ENCODE results near the gene NKD1. TPM values are rescaled to one million over a fixed set of nuclear protein-coding genes. Genes with fewer than 3 reads are reported as not detected.

The NKD1 gene
- total RNA-seq, 1 experiment from 2014 or later, result 14.2 TPM

DNA sequence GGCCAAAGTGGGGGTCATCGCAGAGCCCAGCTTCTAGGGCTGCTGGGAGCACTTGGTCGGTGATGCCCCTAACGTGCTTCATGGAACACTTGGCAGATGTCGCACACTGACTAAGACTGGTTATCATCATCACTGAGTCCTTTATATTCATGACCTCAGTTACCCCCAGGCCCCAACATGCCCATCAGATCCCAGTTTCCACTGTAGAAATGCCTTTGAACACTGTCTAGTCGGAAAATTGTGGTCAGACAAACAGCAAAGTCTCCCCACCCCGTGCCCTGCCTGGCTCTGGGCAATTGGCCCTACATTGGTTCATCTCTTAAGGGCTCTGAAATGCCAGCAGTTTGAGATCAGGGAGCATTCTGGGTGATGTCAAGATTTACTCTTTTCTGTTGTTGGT is 51.3 kb downstream of the NKD1 start:
- peak; percentile 98 for DNase-seq (ENCODE audit: low read depth)

DNA sequence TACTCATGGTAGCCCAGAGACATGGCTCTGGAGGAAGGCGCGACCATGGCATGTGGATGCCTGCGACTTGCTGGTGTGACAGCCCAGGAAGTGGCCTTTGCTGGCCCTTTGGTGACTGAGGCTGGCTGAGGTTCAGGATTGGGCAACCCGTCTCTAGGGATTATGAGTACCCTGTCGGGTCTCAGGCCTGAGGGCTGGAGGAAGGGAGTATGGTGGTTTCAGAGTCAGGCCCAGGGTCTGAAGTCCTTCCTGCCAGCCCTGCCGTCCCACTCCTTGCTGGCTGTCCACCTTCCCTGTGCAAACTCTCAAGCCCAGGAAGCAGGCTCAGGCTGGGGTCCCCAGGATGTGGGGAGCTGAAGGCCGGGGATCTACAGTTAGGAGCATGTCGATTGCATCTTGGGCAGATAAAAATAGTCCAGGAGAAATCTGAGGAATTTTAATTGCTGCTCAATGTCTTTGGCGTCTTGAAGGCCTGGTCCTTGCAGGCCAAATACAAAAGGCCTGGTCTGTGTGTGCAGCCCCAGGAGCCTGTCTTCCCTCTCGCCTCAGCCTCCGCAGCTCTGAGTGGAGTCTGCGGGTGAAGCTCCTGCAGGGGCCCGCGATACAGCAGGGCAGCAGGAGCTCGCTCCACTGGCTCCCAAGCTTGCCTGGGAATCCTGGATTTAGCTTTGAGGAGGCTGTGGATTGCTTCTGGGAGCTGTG is 52.5 kb downstream of the NKD1 start:
- DNase-seq (ENCODE audit: low read depth), result peak; percentile 86

DNA sequence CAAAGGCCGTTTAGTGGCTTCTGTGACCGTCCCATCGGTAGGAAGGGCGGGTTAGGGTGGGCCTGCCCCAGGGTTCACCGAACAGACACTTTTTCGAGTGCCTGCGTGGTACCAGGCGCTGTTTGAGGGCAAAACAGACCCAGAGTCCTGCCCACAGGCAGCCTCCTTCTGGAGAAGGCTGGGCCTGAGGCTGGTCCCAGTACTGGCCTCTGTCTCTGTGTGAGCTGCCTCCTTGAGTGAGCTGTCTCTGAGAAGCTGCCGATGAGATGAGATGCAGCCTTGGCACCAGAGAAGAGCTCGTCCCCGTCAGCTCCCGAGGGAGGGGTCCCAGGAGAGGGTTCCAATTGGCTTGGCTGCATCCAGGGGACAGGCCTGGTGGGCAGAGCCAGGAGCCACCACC is 53.1 kb downstream of the NKD1 start:
- DNase-seq (ENCODE audit: low read depth), result no peak

DNA sequence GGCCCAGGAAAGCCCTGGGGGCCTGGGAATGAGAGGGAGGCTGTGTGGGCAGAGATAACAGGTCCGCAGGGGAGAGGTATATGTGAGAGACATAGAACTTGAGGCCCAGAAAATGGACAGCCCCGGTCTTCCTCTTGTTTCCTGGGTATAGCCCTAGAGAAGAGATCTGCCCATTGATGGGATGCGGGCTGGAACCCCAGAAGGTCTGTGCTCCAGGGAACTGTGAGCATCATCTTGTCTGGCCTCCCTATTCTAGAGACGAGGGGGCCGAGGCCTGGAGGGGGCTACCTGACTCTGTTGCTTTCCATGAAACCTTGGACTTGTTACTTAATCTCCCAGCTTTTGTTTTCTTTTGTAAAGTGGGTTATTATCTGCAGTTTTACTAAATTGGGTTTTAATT is 53.9 kb downstream of the NKD1 start:
- DNase-seq (ENCODE audit: low read depth), result no peak

DNA sequence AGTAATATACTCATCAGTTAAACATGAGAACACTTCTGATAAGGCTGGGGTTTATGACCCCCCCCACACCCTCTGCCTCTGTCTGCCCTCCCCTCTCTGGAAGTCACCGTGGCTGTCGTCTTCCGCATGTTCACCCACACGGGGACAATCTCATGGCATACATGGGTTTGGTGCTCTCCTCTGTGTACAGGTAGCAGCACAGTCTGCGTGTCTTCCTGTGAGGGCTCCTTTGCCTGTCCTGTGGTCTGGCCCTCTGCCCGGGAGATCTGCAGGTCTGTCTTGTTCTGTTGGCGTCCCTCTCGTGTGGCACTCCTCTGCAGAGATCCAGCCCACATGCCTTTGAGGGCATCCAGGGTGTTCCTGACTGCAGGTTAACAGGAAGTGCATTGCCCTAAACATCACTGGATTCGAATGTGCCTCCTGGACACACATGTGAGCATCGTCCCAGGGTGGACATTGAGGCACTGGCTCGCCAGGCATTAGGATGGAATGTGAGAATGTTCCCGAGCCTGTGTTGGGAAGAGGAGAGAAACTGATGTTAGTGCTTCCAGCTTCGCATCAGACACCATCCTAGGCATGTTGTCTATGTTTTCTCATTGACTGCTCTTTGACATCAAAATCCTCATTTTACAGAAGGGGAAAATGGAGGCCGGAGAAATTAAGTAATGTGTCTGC is 54.5 kb downstream of the NKD1 start:
- peak; percentile 75 for DNase-seq (ENCODE audit: low read depth)

DNA sequence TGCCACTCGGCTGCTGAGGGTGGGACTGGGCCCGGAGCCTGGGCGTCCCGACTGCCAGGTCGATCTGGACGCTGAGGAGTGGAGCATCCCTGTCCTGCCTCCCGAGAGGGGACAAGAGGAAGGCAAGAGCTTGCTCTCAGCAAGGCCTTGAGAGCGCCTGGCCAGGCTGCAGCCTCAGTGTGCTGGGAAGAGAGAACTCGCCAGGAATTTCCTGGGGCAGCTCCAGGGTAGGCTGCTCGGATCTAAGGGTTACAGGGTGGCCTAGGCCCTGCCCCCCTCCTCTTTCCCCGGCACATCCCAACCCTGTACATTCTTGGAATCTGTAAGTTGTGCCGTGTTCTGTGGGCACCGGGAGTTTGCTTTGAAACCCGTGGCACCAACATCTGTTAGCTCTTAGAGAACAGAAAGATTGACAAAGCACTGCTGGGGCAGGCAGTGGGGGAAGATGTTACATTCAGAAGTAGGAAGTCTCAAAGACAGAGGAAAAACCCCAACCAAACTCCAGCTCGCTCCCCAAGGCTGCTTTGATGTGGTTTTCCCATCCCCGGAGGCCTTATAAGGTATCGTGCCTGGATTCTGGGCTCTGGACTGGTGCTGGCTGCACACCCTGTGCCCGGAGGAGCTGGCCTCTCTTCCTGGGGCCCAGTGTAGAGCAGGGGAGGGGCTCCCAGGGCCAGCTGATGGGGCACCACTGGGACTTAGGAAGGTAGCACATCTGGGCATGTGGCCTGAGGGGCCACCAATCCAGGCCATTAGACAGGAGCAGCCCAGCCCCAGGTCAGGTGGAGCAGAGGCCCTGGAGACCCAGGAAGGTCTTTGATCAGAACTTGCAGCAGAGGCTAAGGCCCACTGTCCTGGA is 55.2 kb downstream of the NKD1 start:
- peak; percentile 100 for DNase-seq (ENCODE audit: low read depth)

DNA sequence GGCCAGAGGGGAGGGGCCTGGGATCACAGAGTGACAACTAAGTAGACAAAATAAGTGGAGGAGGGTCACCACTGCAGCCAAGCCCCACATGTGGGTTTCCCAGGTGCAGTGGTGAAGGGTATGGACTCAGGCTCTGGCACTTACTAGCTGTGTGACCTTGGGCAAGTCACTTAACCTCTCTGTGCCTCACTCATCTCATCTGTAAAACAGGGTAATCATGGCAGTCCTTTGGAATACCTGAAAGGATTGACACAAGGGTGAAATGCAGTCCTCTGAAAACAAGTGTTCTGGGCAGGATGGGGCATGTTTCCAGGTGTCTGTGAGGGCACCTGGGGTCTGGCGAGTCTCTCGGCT is 55.8 kb downstream of the NKD1 start:
- DNase-seq (ENCODE audit: low read depth), result no peak

DNA sequence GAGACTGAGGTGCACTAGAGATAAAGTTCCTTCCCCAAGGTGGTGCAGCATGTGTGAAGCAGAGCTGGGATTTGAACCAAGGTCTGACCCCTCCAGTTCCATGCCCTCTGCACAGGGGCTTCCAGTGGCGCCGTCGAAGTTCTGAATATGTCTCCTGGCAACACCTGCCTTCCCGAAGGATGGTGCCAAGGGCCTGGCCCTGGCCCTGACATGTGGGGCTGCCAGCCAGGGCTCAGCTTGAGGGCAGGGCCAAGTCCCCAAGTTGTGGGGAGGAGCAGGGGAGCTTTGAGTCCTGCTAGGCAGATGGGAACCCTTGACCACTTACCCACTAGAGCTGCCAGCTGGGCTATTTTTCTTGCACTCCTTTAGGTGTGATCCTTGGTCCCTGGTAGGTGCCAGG is 56.4 kb downstream of the NKD1 start:
- DNase-seq (ENCODE audit: low read depth), result no peak

DNA sequence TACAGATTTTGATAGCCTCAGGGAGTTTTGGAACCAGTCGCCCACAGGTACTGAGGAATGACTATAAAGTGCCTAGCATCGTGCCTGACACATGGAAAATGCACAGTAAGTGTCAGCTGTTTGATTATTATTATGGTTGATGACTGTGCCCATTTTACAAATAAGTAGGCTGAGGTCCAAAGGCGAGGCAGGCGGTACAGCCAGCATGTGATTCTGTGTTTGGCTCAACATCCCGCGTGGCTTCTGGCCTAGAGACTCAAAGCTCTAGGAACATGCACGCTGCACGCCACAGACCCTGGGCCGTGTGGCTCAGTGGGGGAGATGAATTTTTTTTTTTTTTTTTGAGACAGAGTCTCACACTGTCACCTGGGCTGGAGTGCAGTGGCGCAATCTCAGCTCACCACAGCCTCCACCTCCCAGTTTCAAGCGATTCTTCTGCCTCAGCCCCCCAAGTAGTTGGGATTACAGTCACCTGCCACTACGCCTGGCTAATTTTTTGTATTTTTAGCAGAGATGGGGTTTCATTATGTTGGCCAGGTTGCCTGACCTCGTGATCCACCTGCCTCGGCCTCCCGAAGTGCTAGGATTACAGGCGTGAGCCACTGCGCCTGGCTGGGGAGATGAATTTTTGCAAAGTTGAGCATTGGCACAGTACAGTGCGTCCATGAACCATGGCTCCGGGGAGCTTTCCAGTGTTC is 57.7 kb downstream of the NKD1 start:
- no peak for DNase-seq (ENCODE audit: low read depth)

DNA sequence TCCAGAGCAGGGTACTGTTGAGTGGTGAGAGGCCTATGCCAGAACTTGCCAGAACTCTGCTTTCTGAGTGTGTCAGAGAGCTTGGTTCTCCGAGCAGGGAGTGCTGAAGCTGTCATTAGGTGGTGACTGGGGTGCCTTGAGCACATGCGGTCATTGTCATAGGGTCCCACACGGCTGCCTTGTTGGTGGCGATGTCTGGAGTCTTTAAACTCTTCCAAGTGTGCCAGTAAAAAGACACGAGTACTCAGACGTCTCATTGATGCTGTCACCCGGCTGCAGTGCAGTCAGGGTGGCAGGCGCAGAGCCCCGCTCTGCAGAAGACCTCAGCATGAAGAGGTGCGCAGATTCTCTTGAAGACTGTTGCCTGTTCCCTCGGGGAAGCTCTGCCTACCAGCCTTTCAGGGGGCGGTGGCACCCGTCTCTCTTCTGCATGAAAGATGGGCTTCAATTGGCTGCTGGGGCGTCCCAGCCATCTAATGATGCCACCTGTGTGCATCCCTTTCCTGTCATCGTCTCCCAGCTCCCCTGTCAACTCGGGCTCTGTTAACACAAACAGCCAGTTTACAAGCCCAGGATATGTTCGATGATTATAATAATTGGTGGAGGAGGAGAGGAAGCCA is 58.3 kb downstream of the NKD1 start:
- DNase-seq (ENCODE audit: low read depth), result no peak

DNA sequence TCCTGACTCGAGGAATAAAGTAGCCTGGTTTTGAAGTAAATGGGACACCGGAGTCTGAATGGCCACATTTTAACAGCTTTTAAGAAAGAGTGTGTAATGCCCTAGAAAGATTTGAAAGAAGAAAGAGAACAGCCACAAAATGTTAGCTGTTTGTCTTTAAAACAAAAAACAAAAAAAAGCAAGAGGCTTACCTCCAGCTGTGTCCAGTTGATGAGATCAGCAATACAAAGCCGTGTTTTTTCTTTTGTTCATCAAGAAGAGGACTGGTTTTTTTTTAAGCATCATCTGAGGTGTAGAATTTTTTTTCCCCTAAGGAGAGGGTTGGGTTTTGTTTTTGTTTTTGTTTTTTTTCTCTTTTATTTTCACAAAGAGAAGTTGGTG is 58.8 kb downstream of the NKD1 start:
- DNase-seq (ENCODE audit: low read depth), result no peak

DNA sequence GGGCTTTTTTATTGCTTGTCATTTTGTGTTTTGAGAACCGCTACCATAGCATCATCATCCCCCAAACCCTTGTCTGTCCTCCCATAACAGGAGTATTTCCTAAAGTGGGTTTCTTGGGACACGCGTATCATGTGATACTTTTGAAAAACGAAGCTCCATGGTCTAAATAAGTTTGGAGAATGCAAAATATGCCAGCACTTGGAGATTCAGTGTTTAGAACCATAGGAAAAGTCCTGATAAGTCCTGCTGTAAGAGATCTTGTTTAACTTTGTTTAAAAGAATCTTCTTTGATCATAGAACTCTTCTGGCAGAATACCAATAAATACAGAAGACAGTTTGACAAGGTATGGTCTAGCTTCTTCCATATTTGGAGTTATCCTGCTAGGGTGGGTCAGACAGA is 59.3 kb downstream of the NKD1 start:
- no peak for DNase-seq (ENCODE audit: low read depth)

DNA sequence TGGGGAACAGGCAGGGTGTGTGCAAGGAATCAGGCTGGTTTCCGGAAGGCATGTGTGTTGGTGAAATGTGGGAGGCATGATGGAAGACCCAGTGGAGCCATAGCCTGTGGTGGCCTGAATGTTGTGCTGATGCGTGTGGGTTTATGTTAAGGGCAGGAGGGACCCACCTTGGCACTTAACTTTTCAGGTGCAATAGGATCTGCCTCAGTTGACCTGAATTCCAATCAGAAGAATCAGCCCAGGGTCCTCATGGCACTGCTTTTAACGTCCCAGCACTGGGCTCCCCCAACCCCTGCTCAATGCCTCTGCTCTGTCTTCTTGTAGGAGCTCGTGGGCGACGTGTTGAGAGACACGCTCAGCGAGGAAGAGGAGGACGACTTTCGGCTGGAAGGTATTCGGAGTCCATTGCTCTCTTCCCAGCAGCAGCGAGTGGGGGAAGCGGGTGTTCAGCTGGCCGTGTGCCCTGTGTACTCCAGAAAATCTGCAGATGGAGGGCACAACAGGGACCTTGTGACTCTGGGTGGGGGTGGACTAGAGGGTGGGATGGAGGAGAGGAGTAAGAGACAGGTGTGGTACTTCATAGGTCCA is 59.9 kb downstream of the NKD1 start:
- DNase-seq (ENCODE audit: low read depth), result no peak

DNA sequence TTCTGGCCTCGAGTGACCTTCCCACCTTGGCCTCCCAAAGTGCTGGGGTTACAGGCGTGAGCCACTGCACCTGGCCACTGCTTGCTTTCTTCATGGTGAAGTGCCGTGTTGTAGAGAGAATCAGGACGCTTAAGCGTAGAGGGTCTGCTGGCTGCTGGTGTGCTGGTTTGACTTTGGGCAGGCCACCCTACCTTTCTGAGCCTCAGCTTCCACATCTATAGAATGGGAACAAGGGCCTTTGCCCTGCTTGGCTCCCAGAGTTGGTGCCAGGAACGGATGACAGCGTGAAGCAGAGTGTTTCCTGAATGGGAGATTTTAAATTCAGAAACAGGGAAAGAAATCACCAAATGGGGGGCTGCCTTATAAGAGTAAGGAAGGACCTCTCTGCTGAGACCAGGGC is 60.9 kb downstream of the NKD1 start:
- no peak for DNase-seq (ENCODE audit: low read depth)

DNA sequence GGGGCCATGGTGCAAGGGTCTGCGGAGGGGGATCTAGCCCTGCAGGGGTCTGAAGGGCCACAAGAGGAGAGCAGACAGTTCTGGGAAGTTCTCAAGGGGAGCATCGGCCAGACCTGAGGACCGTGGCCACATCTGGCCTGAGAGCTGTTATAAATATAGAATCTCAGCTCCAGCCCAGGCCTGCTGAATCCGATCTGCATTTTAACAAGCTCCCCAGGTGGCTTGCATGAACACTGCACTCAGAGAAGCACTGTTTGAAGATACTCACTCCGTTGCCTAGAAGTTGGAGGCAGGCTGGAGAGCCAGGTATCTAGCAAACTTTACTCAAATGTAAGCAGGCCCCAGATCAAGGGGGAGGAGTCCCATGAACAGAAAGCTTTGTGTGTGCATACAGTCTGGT is 61.3 kb downstream of the NKD1 start:
- no peak for DNase-seq (ENCODE audit: low read depth)

DNA sequence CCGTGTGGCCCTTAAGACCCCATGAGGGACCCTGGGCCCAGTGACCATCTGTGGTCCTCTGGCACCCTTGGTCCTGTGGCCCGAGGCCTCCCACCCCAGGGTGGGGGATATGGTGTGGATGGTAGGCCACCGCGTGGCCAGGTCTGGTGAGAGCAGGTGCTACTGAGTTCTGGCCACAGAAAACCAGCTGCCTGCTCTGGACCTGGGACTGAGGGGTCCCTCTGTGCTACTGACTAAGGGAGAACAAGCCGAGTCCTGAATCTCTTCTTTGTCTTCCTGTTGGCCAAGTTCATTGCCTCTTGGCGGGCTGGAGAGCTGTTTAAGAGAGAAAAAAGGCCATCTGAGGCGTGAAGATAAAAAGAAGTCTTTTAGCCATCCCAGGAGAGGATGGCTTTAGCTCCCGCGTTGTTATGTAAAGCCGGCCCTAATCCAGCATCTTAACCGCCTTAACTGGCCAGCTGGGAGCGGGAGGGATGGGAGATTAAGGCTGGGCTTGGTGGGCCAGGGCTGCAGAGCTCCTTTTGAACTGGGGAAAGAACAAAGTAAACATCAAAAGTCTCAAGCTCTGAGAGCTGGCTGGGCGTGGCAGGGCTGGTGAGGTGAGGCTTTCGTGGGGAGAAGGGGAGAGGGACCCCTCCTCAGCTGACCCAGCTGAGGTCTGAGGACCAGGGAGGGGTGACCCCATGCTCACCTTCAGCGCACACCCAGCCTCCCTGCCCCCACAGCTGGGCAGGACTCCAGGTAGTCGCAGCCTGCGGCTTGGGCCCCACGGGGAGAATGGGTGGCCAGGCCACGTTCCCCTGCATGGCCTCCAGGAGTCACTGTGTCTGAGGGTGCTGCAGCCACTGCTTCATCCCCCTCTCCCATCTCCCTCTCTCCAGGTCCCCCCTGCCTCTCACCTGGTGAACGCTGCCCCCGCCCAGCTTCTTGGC is 62.4 kb downstream of the NKD1 start:
- DNase-seq (ENCODE audit: low read depth), result no peak

DNA sequence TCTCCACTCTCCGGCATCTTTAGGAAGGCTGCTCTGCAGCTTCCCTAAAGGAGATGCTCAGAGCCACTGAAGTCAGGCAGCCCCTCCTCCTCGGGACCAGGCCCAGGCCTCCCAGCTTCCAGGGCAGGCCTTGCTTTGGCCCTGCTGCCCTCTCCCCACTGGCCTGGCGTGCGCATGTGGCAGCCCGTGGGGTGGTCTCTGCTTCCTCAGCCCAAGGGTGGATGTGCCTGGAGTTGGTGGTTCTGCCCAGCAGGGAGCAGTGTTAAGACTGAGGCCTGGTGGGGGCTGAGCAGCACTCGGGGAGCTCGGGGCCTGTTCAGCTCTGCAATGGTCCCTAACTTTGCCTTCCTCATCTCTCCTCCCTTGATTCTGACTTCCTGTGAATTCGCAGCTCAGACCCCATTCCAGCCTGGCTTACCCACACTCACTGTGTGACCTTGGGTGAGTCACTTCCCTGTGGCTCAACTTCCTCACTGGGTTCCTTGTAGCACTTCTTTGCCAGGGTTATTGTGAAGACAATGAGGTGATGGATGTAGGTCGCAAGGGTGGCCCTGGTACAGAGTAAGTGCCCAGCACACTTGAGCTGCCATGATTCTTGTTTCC is 63.2 kb downstream of the NKD1 start:
- peak; percentile 73 for DNase-seq (ENCODE audit: low read depth)

DNA sequence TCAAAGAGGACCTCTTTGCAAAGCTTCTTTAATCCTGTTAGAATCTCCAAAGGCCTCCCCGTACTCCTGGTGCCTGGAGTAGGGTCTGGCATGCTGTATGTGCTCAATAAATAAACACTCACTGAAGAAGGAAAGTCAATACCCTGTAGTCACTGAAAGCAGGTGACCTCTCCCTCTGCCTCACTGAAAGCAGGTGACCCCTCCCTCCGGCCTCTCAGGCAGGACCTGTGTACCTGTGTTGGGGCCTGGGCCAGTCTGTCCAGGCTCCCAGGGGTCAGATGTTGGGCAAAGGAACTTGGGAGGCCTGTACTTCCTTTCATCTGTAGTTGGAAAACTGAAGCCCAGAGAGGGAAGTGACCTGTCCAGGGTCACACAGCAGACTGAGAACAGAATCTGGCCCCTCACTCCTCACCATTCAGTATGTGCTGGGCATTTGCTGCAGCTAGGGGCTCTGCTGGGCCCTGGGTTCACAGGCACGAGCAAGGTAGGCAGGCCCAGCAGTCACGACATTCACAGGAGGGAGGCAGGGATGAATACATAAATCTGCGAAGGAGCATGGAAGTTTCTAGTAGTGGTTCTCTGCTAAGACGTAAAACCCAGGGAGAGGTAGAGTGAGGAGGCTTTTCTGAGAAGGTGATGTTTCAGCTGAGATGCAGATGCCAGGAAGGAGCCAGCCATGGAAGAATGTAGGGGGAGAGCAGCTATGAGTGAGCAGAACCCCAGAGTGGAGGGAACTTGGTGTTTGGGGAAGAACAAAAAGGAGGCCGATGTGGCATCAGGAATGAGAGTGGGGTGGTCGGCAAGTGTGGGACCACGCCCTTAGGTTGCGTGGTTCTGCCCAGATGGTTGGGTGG is 64.0 kb downstream of the NKD1 start:
- no peak for DNase-seq (ENCODE audit: low read depth)

DNA sequence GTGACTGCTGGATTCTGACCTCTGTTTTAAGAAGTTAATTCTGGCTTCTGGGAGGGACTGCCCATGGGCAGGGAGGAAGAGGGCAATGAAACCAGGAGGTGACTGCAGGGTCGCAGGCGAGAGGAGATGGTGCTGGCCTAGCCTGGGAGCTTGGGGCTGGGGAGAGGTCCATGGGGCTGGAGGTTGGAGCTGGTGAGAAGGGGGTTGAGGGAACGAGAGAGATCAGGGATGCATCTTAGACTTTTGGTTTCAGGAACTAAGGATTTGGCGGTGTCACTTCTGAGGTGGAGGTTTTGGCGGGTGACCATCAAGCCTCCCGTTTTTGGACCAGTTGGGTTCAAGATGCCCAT is 64.6 kb downstream of the NKD1 start:
- DNase-seq (ENCODE audit: low read depth), result no peak

Measured in RPMI7951 (cell line).